ENCODE results near the gene NLRC5.

NLRC5 gene

DNA sequence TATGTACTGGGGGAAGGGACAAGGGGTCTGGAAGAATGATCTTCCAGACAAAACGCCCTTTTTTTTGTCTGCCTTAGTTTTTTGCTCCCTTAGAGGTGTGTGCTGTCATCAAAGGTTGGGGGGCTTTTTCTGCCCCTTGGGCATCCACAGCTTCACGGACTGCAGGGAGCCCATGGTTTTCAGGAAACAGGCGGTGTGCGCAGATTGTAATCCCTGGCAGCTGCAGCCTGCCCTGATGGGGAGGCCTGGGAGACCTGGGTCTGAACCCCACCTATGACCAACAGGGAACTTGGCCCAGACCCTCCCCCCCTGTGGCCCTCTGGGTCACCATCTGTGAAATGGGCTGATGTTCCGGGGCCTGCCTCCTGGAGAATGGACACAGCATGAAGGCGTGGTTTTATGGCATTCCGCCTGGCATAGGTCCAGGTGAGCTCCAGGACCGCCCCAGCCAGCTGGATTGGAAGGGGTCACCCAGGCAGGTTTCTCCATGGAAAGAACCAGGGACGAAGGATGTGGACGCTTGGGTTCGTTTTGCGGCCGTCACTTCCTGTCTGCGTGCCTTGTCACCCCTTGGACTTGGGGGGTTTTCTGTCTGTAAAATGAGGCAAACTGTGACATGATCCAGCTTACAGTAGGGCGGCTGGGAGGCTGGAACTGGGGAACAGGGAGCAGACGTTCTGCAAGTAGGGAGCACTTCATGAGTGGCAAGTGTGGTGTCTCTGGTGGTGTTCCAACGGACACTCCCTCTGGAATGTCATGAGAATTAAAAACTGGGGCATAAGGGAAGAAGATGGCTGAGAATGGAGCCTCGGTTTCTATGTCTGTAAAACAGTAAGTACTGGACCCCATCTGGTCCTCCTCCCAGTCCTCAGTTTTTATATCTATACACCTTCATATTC, 104.6 kb downstream of the NLRC5 start:
- no peak for ATAC-seq
- TF ChIP-seq TCF4 (CRISPR knock-in tag; IDR thresholded peaks at IDR 0.05; ENCODE audit: borderline replicate concordance) (no peak), BACH2 (CRISPR knock-in tag; IDR thresholded peaks at IDR 0.05; ENCODE audit: borderline replicate concordance) (no peak), ISL1 (CRISPR knock-in tag; IDR thresholded peaks at IDR 0.05) (no peak), ZNF70 (CRISPR knock-in tag; IDR thresholded peaks at IDR 0.05) (no peak), ZNF8 (CRISPR knock-in tag; IDR thresholded peaks at IDR 0.05) (no peak), RARB (CRISPR knock-in tag; IDR thresholded peaks at IDR 0.05) (no peak), OSR1 (CRISPR knock-in tag; IDR thresholded peaks at IDR 0.05) (no peak)
- TF ChIP-seq, protein P1, sequence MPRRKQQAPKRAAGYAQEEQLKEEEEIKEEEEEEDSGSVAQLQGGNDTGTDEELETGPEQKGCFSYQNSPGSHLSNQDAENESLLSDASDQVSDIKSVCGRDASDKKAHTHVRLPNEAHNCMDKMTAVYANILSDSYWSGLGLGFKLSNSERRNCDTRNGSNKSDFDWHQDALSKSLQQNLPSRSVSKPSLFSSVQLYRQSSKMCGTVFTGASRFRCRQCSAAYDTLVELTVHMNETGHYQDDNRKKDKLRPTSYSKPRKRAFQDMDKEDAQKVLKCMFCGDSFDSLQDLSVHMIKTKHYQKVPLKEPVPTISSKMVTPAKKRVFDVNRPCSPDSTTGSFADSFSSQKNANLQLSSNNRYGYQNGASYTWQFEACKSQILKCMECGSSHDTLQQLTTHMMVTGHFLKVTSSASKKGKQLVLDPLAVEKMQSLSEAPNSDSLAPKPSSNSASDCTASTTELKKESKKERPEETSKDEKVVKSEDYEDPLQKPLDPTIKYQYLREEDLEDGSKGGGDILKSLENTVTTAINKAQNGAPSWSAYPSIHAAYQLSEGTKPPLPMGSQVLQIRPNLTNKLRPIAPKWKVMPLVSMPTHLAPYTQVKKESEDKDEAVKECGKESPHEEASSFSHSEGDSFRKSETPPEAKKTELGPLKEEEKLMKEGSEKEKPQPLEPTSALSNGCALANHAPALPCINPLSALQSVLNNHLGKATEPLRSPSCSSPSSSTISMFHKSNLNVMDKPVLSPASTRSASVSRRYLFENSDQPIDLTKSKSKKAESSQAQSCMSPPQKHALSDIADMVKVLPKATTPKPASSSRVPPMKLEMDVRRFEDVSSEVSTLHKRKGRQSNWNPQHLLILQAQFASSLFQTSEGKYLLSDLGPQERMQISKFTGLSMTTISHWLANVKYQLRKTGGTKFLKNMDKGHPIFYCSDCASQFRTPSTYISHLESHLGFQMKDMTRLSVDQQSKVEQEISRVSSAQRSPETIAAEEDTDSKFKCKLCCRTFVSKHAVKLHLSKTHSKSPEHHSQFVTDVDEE (CRISPR knock-in tag; IDR thresholded peaks at IDR 0.05) = no peak
- TF ChIP-seq, protein P2, sequence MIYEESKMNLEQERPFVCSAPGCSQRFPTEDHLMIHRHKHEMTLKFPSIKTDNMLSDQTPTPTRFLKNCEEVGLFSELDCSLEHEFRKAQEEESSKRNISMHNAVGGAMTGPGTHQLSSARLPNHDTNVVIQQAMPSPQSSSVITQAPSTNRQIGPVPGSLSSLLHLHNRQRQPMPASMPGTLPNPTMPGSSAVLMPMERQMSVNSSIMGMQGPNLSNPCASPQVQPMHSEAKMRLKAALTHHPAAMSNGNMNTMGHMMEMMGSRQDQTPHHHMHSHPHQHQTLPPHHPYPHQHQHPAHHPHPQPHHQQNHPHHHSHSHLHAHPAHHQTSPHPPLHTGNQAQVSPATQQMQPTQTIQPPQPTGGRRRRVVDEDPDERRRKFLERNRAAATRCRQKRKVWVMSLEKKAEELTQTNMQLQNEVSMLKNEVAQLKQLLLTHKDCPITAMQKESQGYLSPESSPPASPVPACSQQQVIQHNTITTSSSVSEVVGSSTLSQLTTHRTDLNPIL (CRISPR knock-in tag; IDR thresholded peaks at IDR 0.05; ENCODE audit: low read depth) = no peak

DNA sequence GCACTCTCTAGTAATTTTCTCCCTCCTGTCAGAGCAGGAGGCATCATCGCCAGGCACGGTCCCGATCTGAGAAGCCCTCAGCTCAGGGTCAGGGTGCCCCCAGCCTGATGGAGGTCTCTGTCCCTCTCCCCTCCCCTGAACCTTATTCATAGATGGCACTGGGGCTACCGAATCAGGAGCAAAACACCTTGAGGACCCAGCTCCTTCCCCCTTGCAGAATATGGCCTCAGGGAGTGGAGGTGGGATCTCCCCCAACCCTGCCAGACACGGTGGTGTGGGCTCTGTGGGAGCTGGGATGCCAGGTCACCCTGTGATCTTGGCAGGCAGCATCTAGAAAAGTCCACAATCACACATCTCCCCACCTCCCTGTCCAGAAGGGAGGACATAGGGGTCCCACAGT, 105.6 kb downstream of the NLRC5 start:
- no peak for TF ChIP-seq TOX (CRISPR knock-in tag; IDR thresholded peaks at IDR 0.05; ENCODE audit: borderline replicate concordance)
- TF ChIP-seq GLIS3 (CRISPR knock-in tag; IDR thresholded peaks at IDR 0.05) = no peak
- no peak for TF ChIP-seq ISL1 (CRISPR knock-in tag; IDR thresholded peaks at IDR 0.05)
- TF ChIP-seq, protein P3, sequence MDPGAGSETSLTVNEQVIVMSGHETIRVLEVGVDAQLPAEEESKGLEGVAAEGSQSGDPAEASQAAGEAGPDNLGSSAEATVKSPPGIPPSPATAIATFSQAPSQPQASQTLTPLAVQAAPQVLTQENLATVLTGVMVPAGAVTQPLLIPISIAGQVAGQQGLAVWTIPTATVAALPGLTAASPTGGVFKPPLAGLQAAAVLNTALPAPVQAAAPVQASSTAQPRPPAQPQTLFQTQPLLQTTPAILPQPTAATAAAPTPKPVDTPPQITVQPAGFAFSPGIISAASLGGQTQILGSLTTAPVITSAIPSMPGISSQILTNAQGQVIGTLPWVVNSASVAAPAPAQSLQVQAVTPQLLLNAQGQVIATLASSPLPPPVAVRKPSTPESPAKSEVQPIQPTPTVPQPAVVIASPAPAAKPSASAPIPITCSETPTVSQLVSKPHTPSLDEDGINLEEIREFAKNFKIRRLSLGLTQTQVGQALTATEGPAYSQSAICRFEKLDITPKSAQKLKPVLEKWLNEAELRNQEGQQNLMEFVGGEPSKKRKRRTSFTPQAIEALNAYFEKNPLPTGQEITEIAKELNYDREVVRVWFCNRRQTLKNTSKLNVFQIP (CRISPR knock-in tag; IDR thresholded peaks at IDR 0.05; ENCODE audit: borderline replicate concordance, low read depth) = no peak
- TF ChIP-seq OSR1 (CRISPR knock-in tag; IDR thresholded peaks at IDR 0.05) = no peak
- ATAC-seq = no peak

DNA sequence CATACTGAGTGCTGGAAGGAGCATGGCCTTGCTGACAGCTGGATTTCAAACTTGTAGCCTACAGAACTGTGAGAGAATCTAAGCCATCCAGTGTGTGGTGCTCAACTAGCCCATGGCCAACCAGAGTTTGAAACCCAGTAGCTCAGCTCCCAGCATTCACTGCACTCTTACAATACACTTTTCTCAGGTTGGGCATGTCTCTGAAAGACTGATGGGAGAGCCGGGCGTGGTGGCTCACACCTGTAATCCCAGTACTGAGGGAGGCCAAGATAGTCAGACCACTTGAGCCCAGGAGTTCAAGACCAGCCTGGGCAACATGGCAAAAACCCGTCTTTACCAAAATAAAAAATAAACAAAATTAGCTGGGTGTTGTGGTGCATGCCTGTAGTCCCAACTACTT, 106.8 kb downstream of the NLRC5 start:
- no peak for ATAC-seq
- TF ChIP-seq ZNF70 (CRISPR knock-in tag; IDR thresholded peaks at IDR 0.05) (no peak), TOX (CRISPR knock-in tag; IDR thresholded peaks at IDR 0.05; ENCODE audit: borderline replicate concordance) (no peak), SNAI2 (CRISPR knock-in tag; IDR thresholded peaks at IDR 0.05) (no peak), ZNF565 (CRISPR knock-in tag; conservative IDR thresholded peaks at IDR 0.05; ENCODE audit: low read depth) (no peak), ZFP3 (CRISPR knock-in tag; IDR thresholded peaks at IDR 0.05) (no peak), ESRRG (CRISPR knock-in tag; IDR thresholded peaks at IDR 0.05) (no peak)
- TF ChIP-seq, protein P4, sequence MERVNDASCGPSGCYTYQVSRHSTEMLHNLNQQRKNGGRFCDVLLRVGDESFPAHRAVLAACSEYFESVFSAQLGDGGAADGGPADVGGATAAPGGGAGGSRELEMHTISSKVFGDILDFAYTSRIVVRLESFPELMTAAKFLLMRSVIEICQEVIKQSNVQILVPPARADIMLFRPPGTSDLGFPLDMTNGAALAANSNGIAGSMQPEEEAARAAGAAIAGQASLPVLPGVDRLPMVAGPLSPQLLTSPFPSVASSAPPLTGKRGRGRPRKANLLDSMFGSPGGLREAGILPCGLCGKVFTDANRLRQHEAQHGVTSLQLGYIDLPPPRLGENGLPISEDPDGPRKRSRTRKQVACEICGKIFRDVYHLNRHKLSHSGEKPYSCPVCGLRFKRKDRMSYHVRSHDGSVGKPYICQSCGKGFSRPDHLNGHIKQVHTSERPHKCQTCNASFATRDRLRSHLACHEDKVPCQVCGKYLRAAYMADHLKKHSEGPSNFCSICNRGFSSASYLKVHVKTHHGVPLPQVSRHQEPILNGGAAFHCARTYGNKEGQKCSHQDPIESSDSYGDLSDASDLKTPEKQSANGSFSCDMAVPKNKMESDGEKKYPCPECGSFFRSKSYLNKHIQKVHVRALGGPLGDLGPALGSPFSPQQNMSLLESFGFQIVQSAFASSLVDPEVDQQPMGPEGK (CRISPR knock-in tag; IDR thresholded peaks at IDR 0.05; ENCODE audit: borderline replicate concordance) = no peak

DNA sequence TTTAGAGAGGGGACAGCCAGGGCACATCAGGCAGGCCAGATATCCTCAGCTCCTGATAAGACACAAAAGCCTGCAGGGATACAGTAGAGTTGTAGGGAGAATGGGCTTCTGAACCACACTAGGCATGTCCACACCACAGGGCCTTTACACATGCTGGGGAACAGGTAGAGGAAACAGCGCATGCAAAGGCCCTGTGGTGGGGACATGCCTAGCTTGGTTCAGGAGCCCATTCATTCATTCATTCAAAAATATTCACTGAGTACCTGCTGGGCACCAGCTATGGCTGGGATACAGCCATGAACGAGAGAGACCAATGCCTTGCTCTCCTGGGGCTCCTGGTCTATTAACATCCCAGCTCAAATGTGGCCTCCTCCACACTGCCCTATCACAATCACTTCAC, 107.4 kb downstream of the NLRC5 start:
- TF ChIP-seq TOX (CRISPR knock-in tag; IDR thresholded peaks at IDR 0.05; ENCODE audit: borderline replicate concordance) = no peak
- TF ChIP-seq PPARA (CRISPR knock-in tag; IDR thresholded peaks at IDR 0.05; ENCODE audit: borderline replicate concordance) = no peak
- TF ChIP-seq, protein P2 (CRISPR knock-in tag; IDR thresholded peaks at IDR 0.05; ENCODE audit: low read depth) = no peak
- no peak for TF ChIP-seq ZNF70 (CRISPR knock-in tag; IDR thresholded peaks at IDR 0.05)
- no peak for TF ChIP-seq ZFP3 (CRISPR knock-in tag; IDR thresholded peaks at IDR 0.05)
- TF ChIP-seq, protein P4 (CRISPR knock-in tag; IDR thresholded peaks at IDR 0.05; ENCODE audit: borderline replicate concordance) = no peak
- TF ChIP-seq ZFP30 (CRISPR knock-in tag; IDR thresholded peaks at IDR 0.05) = no peak
- TF ChIP-seq OSR1 (CRISPR knock-in tag; IDR thresholded peaks at IDR 0.05) = no peak
- TF ChIP-seq ESRRG (CRISPR knock-in tag; IDR thresholded peaks at IDR 0.05) = no peak
- TF ChIP-seq CSDC2 (CRISPR knock-in tag; IDR thresholded peaks at IDR 0.05) = no peak
- TF ChIP-seq ISL1 (CRISPR knock-in tag; IDR thresholded peaks at IDR 0.05) = no peak
- TF ChIP-seq, protein P3 (CRISPR knock-in tag; IDR thresholded peaks at IDR 0.05; ENCODE audit: borderline replicate concordance, low read depth) = no peak
- no peak for ATAC-seq

All from SK-N-SH treated with all-trans-retinoic acid at 6 μM for 48 hours (cell line).